NT2/D1 (cell line): ENCODE data around the gene TTC23.

Experiments used
- SUZ12 ChIP-seq: IDR thresholded peaks from 2 replicates; pipeline ENCODE4 v1.6.1; 2011; ENCODE audit not compliant: insufficient read length, insufficient read depth; ENCODE audit errors: extremely low read depth
- YY1 ChIP-seq: IDR thresholded peaks from 2 replicates; pipeline ENCODE4 v1.6.1; 2011; ENCODE audit not compliant: insufficient read length, insufficient read depth
- ZNF274 ChIP-seq: IDR thresholded peaks from 2 replicates; pipeline ENCODE4 v1.6.1; 2011; ENCODE audit warnings: mild to moderate bottlenecking, low read depth, low read length

DNA sequence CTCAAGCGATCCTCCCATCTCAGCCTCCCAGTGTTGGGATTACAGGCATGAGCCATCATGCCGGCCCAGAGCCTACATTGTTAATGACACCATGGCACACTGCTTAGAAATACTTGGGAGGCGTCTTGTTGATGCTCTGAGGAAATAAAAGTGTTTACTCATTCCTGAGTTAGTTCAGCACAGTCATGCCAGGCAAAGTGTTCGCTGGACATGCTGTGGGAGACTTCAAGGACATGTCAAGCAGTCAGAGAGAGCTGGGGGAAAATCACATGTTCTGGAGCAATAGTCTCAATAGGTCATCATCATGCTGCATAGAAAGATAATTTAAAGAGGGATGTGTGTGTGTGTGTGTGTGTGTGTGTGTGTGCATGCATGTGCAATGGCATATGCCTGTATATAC is 37.5 kb downstream of the TTC23 start:
- TF ChIP-seq ZNF274: no peak
- TF ChIP-seq YY1: no peak
- no peak for TF ChIP-seq SUZ12
